A549 (cell line): ENCODE data around the gene MYO10. TPM values are rescaled to one million over a fixed set of nuclear protein-coding genes. Genes with fewer than 3 reads are reported as not detected.

Source experiments
- ATAC-seq, 2 experiments: fragments of 200-7000 bp in 1 of 2; fragments of >200 bp in 1 of 2; cut with Nextera tagmentation in 1 of 2; cut with Tn5 transposase in 1 of 2; 3 replicates each; pipeline versions ENCODE4 v1.8.0 to v1.9.1; 2018 to 2020; ENCODE audit warnings: mild to moderate bottlenecking in 1 of 2, moderate library complexity in 1 of 2
- CTCF ChIA-PET: fragments of 300-600 bp; sonication (Branson Sonifier 250); formaldehyde crosslinking; extraction: SDS; loops from one replicate; lab custom pipeline; 2021; ENCODE audit warnings: antibody characterized with exemption, inconsistent platforms; lab: Yijun Ruan, JAX
- POLR2A ChIA-PET: fragments of 350-600 bp; formaldehyde crosslinking; extraction: SDS; loops from one replicate; lab custom pipeline; 2021; ENCODE audit warnings: antibody characterized with exemption, inconsistent platforms; lab: Yijun Ruan, JAX
- DNase-seq, 2 experiments: peaks; one replicate each; pipeline versions ENCODE4 v3.0.0 to v3.0.0-alpha.2; 2011 to 2016; ENCODE audit warnings: low read depth in 1 of 2, low spot score in 1 of 2
- FAIRE-seq: peaks from 2 replicates; lab custom pipeline; 2011; peaks lifted over from hg19 to GRCh38; lab: Jason Lieb, UNC
- H3K27ac ChIP-seq, 2 experiments: fragments of >200 bp; sonication (Bioruptor Twin); formaldehyde crosslinking; 3 replicates each; pipeline ENCODE4 v1.5.1; 2016 to 2017
- H3K4me1 ChIP-seq: fragments of >200 bp; sonication (Bioruptor Twin); formaldehyde crosslinking; 3 replicates; pipeline ENCODE4 v1.6.1; 2016
- H3K4me2 ChIP-seq: fragments of >200 bp; sonication (Bioruptor Twin); formaldehyde crosslinking; 3 replicates; pipeline ENCODE4 v1.6.1; 2016
- H3K4me3 ChIP-seq: fragments of >200 bp; sonication (Bioruptor Twin); formaldehyde crosslinking; 3 replicates; pipeline ENCODE4 v1.5.1; 2016
- H3K9me3 ChIP-seq: fragments of >200 bp; sonication (Bioruptor Twin); formaldehyde crosslinking; 3 replicates; pipeline ENCODE4 v1.6.1; 2016
- BHLHE40 ChIP-seq: IDR thresholded peaks from 2 replicates; pipeline ENCODE4 v1.6.1; 2012; ENCODE audit warnings: low read depth, low read length, inconsistent platforms
- CBX8 ChIP-seq: fragments of 200-600 bp; sonication (generic); IDR thresholded peaks from 2 replicates; pipeline ENCODE4 v1.6.1; 2016
- CHD4 ChIP-seq: fragments of 200-600 bp; sonication (generic); IDR thresholded peaks from 2 replicates; pipeline ENCODE4 v1.6.1; 2016; ENCODE audit warnings: antibody characterized with exemption, mild to moderate bottlenecking, borderline replicate concordance
- EHMT2 ChIP-seq: fragments of 200-600 bp; sonication (generic); IDR thresholded peaks from 2 replicates; pipeline ENCODE4 v1.6.1; 2016; ENCODE audit warnings: antibody characterized with exemption, low read depth, mild to moderate bottlenecking, moderate library complexity
- ESRRA ChIP-seq: fragments of 150-350 bp; IDR thresholded peaks from 2 replicates; pipeline ENCODE4 v1.6.1; 2014; ENCODE audit warnings: mild to moderate bottlenecking, low read length, borderline replicate concordance
- FOSB ChIP-seq: fragments of 250-450 bp; sonication (Bioruptor Pico); IDR thresholded peaks from 2 replicates; pipeline ENCODE4 v1.5.0; 2020; ENCODE audit warnings: mild to moderate bottlenecking, moderate library complexity
- HEYL ChIP-seq: fragments of 250-450 bp; sonication (Bioruptor Pico); IDR thresholded peaks from 2 replicates; pipeline ENCODE4 v1.8.0; 2021; ENCODE audit warnings: mild to moderate bottlenecking, moderate library complexity
- HOXA7 ChIP-seq: fragments of 250-450 bp; sonication (Bioruptor Pico); IDR thresholded peaks from 2 replicates; pipeline ENCODE4 v1.5.0; 2020; ENCODE audit warnings: mild to moderate bottlenecking, moderate library complexity
- HOXB13 ChIP-seq: fragments of 250-450 bp; sonication (Bioruptor Pico); IDR thresholded peaks from 2 replicates; pipeline ENCODE4 v1.5.0; 2020; ENCODE audit warnings: low read depth, mild to moderate bottlenecking, moderate library complexity
- KDM1A ChIP-seq: fragments of 200-600 bp; sonication (generic); IDR thresholded peaks from 2 replicates; pipeline ENCODE4 v1.6.1; 2016; ENCODE audit warnings: low read depth, mild to moderate bottlenecking
- KDM5A ChIP-seq: fragments of 200-600 bp; sonication (generic); IDR thresholded peaks from 2 replicates; pipeline ENCODE4 v1.6.1; 2016; ENCODE audit warnings: antibody characterized with exemption, mild to moderate bottlenecking
- MAFK ChIP-seq: fragments of 450-650 bp; IDR thresholded peaks from 2 replicates; pipeline ENCODE4 v1.6.1; 2014; ENCODE audit not compliant: partially characterized antibody
- MAZ ChIP-seq: fragments of 150-350 bp; IDR thresholded peaks from 2 replicates; pipeline ENCODE4 v1.6.1; 2014; ENCODE audit warnings: antibody characterized with exemption, low read depth, low read length, borderline replicate concordance
- MYC ChIP-seq: IDR thresholded peaks from 2 replicates; pipeline ENCODE4 v1.6.1; 2012; ENCODE audit warnings: mild to moderate bottlenecking, inconsistent platforms, low read length, improper control_type of control experiment, borderline replicate concordance
- NFE2L2 ChIP-seq: fragments of 150-350 bp; conservative IDR thresholded peaks from 2 replicates; pipeline ENCODE4 v1.6.1; 2014; ENCODE audit warnings: low read length
- NPAS2 ChIP-seq: fragments of 250-450 bp; sonication (Bioruptor Pico); IDR thresholded peaks from 2 replicates; pipeline ENCODE4 v1.8.0; 2022; ENCODE audit warnings: mild to moderate bottlenecking, moderate library complexity, borderline replicate concordance
- POLR2A ChIP-seq: IDR thresholded peaks from 2 replicates; pipeline ENCODE4 v1.6.1; 2012; ENCODE audit warnings: mild to moderate bottlenecking, low read length
- POLR2AphosphoS2 ChIP-seq: conservative IDR thresholded peaks from 2 replicates; pipeline ENCODE4 v1.6.1; 2012; ENCODE audit warnings: low read length, improper control_type of control experiment, inconsistent platforms
- RAD21 ChIP-seq, 2 experiments: fragments of >200 bp in 1 of 2; sonication (Bioruptor Twin) in 1 of 2; formaldehyde crosslinking in 1 of 2; IDR thresholded peaks in 1 of 2; conservative IDR thresholded peaks in 1 of 2; 2 replicates in 1 of 2; 3 replicates in 1 of 2; pipeline ENCODE4 v1.6.1; 2012 to 2018; ENCODE audit warnings: inconsistent platforms in 1 of 2
- RARB ChIP-seq: fragments of 250-450 bp; sonication (Bioruptor Pico); IDR thresholded peaks from 2 replicates; pipeline ENCODE4 v1.8.0; 2021; ENCODE audit warnings: mild to moderate bottlenecking, moderate library complexity
- RCOR1 ChIP-seq: fragments of 150-350 bp; IDR thresholded peaks from 2 replicates; pipeline ENCODE4 v1.6.1; 2014; ENCODE audit warnings: antibody characterized with exemption, low read length, low read depth
- RFX5 ChIP-seq: fragments of 450-650 bp; IDR thresholded peaks from 2 replicates; pipeline ENCODE4 v1.7.1; 2014; ENCODE audit warnings: antibody characterized with exemption, mild to moderate bottlenecking, moderate library complexity
- RNF2 ChIP-seq: fragments of 200-600 bp; sonication (generic); IDR thresholded peaks from 2 replicates; pipeline ENCODE4 v1.6.1; 2016; ENCODE audit warnings: low read depth, mild to moderate bottlenecking, antibody characterized with exemption, moderate library complexity, borderline replicate concordance
- SREBF2 ChIP-seq: fragments of 450-650 bp; IDR thresholded peaks from 2 replicates; pipeline ENCODE4 v1.6.1; 2014; ENCODE audit warnings: mild to moderate bottlenecking, moderate library complexity
- TFCP2L1 ChIP-seq: fragments of 250-450 bp; sonication (Bioruptor Pico); IDR thresholded peaks from 2 replicates; pipeline ENCODE4 v1.5.0; 2021; ENCODE audit warnings: mild to moderate bottlenecking
- TP53 ChIP-seq: fragments of 250-450 bp; sonication (Bioruptor Pico); IDR thresholded peaks from 2 replicates; pipeline ENCODE4 v1.5.0; 2021; ENCODE audit warnings: mild to moderate bottlenecking, moderate library complexity
- ZC3H11A ChIP-seq: fragments of 450-650 bp; IDR thresholded peaks from 2 replicates; pipeline ENCODE4 v1.6.1; 2014; ENCODE audit warnings: antibody characterized with exemption, mild to moderate bottlenecking
- WGBS: methylation state at CpG from one replicate; pipeline ENCODE4 v1.1.6; 2017; ENCODE audit errors: missing lambda C conversion rate; 5-methylcytosine and 5-hydroxymethylcytosine counted together
- polyA plus RNA-seq, 4 experiments: library from polyadenylated mRNA; depleted of rRNA in 3 of 4; stranded (reverse); fragments of >200 nt; fragmentation: RNase III in 1 of 4; extraction: RNeasy Plus Mini Kit Qiagen cat#74134 plus additional on column Dnase treatment in 1 of 4; gene quantifications; 2 replicates in 3 of 4; 3 replicates in 1 of 4; pipeline ENCODE4 v1.2.3, GENCODE V29; 2011 to 2017
- TF ChIP-seq, protein P1 (sequence below): fragments of 250-450 bp; sonication (Bioruptor Pico); IDR thresholded peaks from 2 replicates; pipeline ENCODE4 v1.5.0; 2020; ENCODE audit warnings: low read depth, mild to moderate bottlenecking, moderate library complexity
- TF ChIP-seq, protein P2 (sequence below): fragments of >200 bp; sonication (Bioruptor Twin); formaldehyde crosslinking; IDR thresholded peaks from 2 replicates; pipeline ENCODE4 v1.6.1; 2016
- TF ChIP-seq, protein P3 (sequence below): IDR thresholded peaks from 2 replicates; pipeline ENCODE4 v1.6.1; 2012; ENCODE audit warnings: low read depth, borderline replicate concordance
- TF ChIP-seq, protein P4 (sequence below): fragments of >200 bp; sonication (Bioruptor Twin); formaldehyde crosslinking; IDR thresholded peaks from 3 replicates; pipeline ENCODE4 v1.6.1; 2016
- TF ChIP-seq, protein P5 (sequence below): IDR thresholded peaks from 2 replicates; pipeline ENCODE4 v1.6.1; 2012

The MYO10 gene
- polyA plus RNA-seq, 2 of the 4 experiments (the other 2 are of a cell fraction) = 68.0 to 68.5 TPM

DNA sequence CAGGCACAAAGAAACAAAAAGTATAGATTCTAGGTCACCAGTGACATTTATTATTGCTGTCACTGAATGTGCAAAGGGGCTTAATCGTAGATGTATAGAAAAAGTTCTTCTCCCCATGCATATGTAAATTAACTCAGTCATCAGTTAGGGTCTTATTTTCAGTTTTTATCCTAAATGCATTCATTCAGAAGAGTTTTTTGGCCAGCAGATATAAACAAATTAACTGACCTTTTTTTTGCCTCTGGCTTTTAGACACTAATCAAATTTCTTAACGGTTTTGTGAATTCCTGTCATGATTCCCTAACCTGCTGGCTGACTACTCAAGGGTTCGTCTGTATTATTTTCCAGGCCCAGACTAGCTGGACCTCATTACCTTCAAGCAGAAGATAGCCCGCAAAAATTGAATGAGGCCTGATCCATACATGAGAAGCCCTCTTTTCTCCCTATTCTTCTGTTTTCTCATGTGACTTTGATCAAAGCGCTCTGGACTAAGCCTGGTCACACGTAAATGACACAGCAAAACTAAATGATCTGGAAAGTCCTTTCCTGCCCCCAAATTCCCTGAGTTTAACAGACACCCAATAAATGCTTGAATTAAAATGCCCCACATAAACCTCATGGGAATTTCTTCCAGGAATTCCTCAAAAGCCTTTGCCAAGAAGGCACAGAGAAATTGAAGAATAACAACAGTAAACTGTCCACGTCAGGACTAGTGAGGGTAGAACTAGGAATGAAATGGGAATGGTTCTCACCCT lies 83.7 kb downstream of the MYO10 start:
- 86% methylated on average over 7 of the region's 7 CpGs for WGBS
- CTCF ChIA-PET = interaction anchor here (0.8 kb wide), 1 partner anchor 11 kb away, joined by 3 read pairs; no protein-coding TSS in a partner anchor
- no peak overlapping the region for H3K4me2 ChIP-seq

DNA sequence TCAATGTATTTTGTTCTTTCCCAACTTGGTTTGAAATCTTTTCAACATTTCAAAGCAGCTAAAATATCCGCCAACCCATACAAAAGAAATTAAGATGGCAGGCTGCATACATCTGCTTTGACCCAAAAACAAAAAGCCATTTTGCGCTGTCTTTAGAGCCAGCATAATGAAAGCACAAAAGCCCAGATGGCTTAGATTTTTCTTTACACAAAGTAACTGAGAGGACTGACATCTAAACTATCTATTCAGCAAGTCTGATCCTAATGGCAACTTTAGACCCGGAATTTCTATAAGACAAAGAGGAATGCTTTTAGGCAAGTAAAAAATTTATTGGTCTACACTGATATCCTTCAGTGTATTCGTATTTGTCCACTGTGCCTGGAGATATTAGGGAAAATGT lies 86.3 kb downstream of the MYO10 start:
- no peak for ATAC-seq
- 89% methylated on average over 4 of the region's 4 CpGs for WGBS
- POLR2A ChIA-PET = no interaction called here
- Histone ChIP-seq H3K9me3 (no peaks in the 10 kb centered on the region), H3K4me1 (peaks cover 42% of the 10 kb centered on the region), H3K4me3 (no peak overlapping the region)
- no peak for FAIRE-seq
- TF ChIP-seq, protein P1, sequence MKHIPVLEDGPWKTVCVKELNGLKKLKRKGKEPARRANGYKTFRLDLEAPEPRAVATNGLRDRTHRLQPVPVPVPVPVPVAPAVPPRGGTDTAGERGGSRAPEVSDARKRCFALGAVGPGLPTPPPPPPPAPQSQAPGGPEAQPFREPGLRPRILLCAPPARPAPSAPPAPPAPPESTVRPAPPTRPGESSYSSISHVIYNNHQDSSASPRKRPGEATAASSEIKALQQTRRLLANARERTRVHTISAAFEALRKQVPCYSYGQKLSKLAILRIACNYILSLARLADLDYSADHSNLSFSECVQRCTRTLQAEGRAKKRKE = no peak
- TF ChIP-seq HOXB13 (CRISPR knock-in tag) (no peak), CHD4 (no peak), NPAS2 (CRISPR knock-in tag) (no peak), POLR2A (no peak), KDM1A (no peak), MAFK (no peak), RCOR1 (no peak), KDM5A (no peak), MYC (no peak), ESRRA (no peak)
- TF ChIP-seq, protein P2, sequence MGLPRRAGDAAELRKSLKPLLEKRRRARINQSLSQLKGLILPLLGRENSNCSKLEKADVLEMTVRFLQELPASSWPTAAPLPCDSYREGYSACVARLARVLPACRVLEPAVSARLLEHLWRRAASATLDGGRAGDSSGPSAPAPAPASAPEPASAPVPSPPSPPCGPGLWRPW = no peak
- TF ChIP-seq, protein P3, sequence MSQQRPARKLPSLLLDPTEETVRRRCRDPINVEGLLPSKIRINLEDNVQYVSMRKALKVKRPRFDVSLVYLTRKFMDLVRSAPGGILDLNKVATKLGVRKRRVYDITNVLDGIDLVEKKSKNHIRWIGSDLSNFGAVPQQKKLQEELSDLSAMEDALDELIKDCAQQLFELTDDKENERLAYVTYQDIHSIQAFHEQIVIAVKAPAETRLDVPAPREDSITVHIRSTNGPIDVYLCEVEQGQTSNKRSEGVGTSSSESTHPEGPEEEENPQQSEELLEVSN = no peak
- TF ChIP-seq, all 56 proteins: peak for 0
- Histone ChIP-seq H3K27ac (no peak overlapping the region; a peak in 1 of 6 replicates), H3K4me2 (peak overlapping the region; percentile 17; the same call in 1 of the 3 replicates)
- CTCF ChIA-PET = no interaction called here
- DNase-seq = no peak

More for the DNA sequence above, 83.7 kb downstream of the MYO10 start:
- FAIRE-seq = no peak
- no peak for TF ChIP-seq RNF2
- no peak for TF ChIP-seq ESRRA
- TF ChIP-seq NFE2L2 = no peak
- POLR2A ChIA-PET = no interaction called here
- no peak for ATAC-seq
- Histone ChIP-seq H3K27ac (peak overlapping the region; percentile 44 to 55; a peak in 5 of 6 replicates), H3K4me1 (peaks cover 67% of the 10 kb centered on the region), H3K9me3 (no peaks in the 10 kb centered on the region), H3K4me3 (no peak overlapping the region)
- no peak for DNase-seq

DNA sequence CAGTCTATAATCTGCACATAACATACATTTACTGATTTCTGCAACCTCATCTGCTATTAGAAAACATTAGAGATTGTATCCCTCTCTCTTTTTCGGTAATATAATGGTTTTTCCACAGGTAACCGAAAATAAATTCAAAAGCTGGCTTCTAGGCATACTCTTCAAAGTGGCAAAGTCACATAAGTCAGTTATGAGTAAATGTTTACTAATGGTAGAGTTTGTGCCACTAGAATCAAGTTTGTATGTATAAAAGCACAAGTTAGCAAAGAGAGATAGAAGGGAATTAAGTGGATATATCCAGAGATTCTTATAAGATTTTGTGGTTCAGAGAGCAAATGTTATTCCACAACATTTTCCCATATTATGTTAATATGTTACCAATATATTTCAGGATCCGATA lies 86.9 kb downstream of the MYO10 start:
- H3K4me1 ChIP-seq = peaks cover 42% of the 10 kb centered on the region
- WGBS = 64% methylated on average over 3 of the region's 3 CpGs
- TF ChIP-seq MAZ (no peak), RAD21 (conservative IDR thresholded peaks at IDR 0.05 in 1 of 2, IDR thresholded peaks at IDR 0.05 in 1 of 2) (no peak), RFX5 (no peak), POLR2A (no peak), SREBF2 (no peak), RARB (no peak), TP53 (no peak), TFCP2L1 (CRISPR knock-in tag) (no peak), NFE2L2 (no peak), BHLHE40 (no peak), CBX8 (no peak), EHMT2 (no peak), FOSB (no peak), POLR2AphosphoS2 (no peak), HOXA7 (CRISPR knock-in tag) (no peak), HEYL (CRISPR knock-in tag) (no peak), HOXB13 (CRISPR knock-in tag) (no peak), ZC3H11A (no peak)
- TF ChIP-seq, protein P4, sequence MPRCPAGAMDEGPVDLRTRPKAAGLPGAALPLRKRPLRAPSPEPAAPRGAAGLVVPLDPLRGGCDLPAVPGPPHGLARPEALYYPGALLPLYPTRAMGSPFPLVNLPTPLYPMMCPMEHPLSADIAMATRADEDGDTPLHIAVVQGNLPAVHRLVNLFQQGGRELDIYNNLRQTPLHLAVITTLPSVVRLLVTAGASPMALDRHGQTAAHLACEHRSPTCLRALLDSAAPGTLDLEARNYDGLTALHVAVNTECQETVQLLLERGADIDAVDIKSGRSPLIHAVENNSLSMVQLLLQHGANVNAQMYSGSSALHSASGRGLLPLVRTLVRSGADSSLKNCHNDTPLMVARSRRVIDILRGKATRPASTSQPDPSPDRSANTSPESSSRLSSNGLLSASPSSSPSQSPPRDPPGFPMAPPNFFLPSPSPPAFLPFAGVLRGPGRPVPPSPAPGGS = no peak
- TF ChIP-seq, protein P5, sequence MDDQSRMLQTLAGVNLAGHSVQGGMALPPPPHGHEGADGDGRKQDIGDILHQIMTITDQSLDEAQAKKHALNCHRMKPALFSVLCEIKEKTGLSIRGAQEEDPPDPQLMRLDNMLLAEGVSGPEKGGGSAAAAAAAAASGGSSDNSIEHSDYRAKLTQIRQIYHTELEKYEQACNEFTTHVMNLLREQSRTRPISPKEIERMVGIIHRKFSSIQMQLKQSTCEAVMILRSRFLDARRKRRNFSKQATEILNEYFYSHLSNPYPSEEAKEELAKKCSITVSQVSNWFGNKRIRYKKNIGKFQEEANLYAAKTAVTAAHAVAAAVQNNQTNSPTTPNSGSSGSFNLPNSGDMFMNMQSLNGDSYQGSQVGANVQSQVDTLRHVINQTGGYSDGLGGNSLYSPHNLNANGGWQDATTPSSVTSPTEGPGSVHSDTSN = no peak
- no peak for FAIRE-seq
- H3K4me3 ChIP-seq = no peak overlapping the region
- POLR2A ChIA-PET = no interaction called here
- no peaks in the 10 kb centered on the region for H3K9me3 ChIP-seq
- peak overlapping the region; percentile 17; the same call in 1 of the 3 replicates for H3K4me2 ChIP-seq
- H3K27ac ChIP-seq = 0 out of 6 replicates have a peak overlapping the region, but pooled peaks of 1 of the 2 experiments have one; percentile 23
- CTCF ChIA-PET = interaction anchor here (0.6 to 1.0 kb wide), 2 partner anchors 284 to 350 kb away, joined by 3 to 4 read pairs; no protein-coding TSS in a partner anchor
- ATAC-seq = no peak
- no peak for DNase-seq
